Neural progenitor cell (in vitro differentiated cells): ENCODE results near the gene CAMLG. TPM values are rescaled to one million over a fixed set of nuclear protein-coding genes. Genes with fewer than 3 reads are reported as not detected.

Experiments
- DNase-seq: peaks from one replicate; pipeline ENCODE4 v3.0.0-alpha.2; 2016; ENCODE audit warnings: low spot score
- H2AFZ ChIP-seq: fragments of 200-600 bp; sonication (generic); replicated peaks from 2 replicates; pipeline ENCODE4 v1.6.1; 2016; ENCODE audit warnings: antibody characterized with exemption
- H3F3A ChIP-seq: fragments of 200-600 bp; sonication (generic); 2 replicates; pipeline ENCODE4 v1.6.1; 2016; ENCODE audit warnings: antibody characterized with exemption, low read depth
- H3K27ac ChIP-seq: fragments of 200-600 bp; sonication (generic); 2 replicates; pipeline ENCODE4 v1.5.1; 2016; ENCODE audit warnings: mild to moderate bottlenecking
- H3K27me3 ChIP-seq: fragments of 200-600 bp; sonication (generic); 2 replicates; pipeline ENCODE4 v1.6.1; 2016; ENCODE audit warnings: mild to moderate bottlenecking, moderate library complexity
- H3K36me3 ChIP-seq: fragments of 200-600 bp; sonication (generic); 2 replicates; pipeline ENCODE4 v1.5.1; 2016
- H3K4me1 ChIP-seq: fragments of 200-600 bp; sonication (generic); 2 replicates; pipeline ENCODE4 v1.6.1; 2016; ENCODE audit warnings: mixed run types
- H3K4me2 ChIP-seq: fragments of 200-600 bp; sonication (generic); 2 replicates; pipeline ENCODE4 v1.6.1; 2016
- H3K4me3 ChIP-seq: fragments of 200-600 bp; sonication (generic); 2 replicates; pipeline ENCODE4 v1.5.1; 2016
- H3K79me2 ChIP-seq: fragments of 200-600 bp; sonication (generic); 2 replicates; pipeline ENCODE4 v1.6.1; 2016; ENCODE audit warnings: low read depth
- H3K9ac ChIP-seq: fragments of 200-600 bp; sonication (generic); 2 replicates; pipeline ENCODE4 v1.6.1; 2016
- H3K9me3 ChIP-seq: fragments of 200-600 bp; sonication (generic); 2 replicates; pipeline ENCODE4 v1.5.1; 2016; ENCODE audit warnings: low read depth
- H4K20me1 ChIP-seq: fragments of 200-600 bp; sonication (generic); 2 replicates; pipeline ENCODE4 v1.6.1; 2016; ENCODE audit warnings: low read depth
- H3K27ac Mint-ChIP-seq: 3 replicates; pipeline ENCODE4 v1.8.0; 2021; ENCODE audit warnings: mixed read lengths
- H3K27me3 Mint-ChIP-seq: 2 replicates; pipeline ENCODE4 v1.8.0; 2022; ENCODE audit warnings: low read depth, mild to moderate bottlenecking, inconsistent platforms, moderate library complexity, mixed read lengths; ENCODE audit not compliant: insufficient read depth
- H3K36me3 Mint-ChIP-seq: 3 replicates; pipeline ENCODE4 v1.8.0; 2021; ENCODE audit warnings: mixed read lengths
- H3K4me1 Mint-ChIP-seq: 3 replicates; pipeline ENCODE4 v1.8.0; 2021; ENCODE audit warnings: mixed read lengths
- H3K4me3 Mint-ChIP-seq: 3 replicates; pipeline ENCODE4 v1.8.0; 2021; ENCODE audit warnings: mild to moderate bottlenecking, moderate library complexity, mixed read lengths
- H3K9me3 Mint-ChIP-seq: 3 replicates; pipeline ENCODE4 v1.8.0; 2020; ENCODE audit warnings: mixed read lengths
- CTCF ChIP-seq: fragments of 200-600 bp; sonication (generic); IDR thresholded peaks from 2 replicates; pipeline ENCODE4 v1.5.1; 2017; ENCODE audit warnings: antibody characterized with exemption, mild to moderate bottlenecking
- EZH2 ChIP-seq: fragments of 200-600 bp; sonication (generic); IDR thresholded peaks from 2 replicates; pipeline ENCODE4 v1.6.1; 2017; ENCODE audit warnings: antibody characterized with exemption, mild to moderate bottlenecking, moderate library complexity
- EZH2phosphoT487 ChIP-seq: fragments of 200-600 bp; sonication (generic); IDR thresholded peaks from 2 replicates; pipeline ENCODE4 v1.6.1; 2017; ENCODE audit warnings: antibody characterized with exemption
- total RNA-seq: library from RNA; depleted of rRNA; stranded (reverse); fragments of >200 nt; gene quantifications from 2 replicates; pipeline ENCODE4 v1.2.3, GENCODE V29; 2015; ENCODE audit warnings: low replicate concordance

Gene CAMLG
- total RNA-seq, 1 donor from 2014 or later = 44.5 TPM

GRCh38 chr5:134732819-134733218 lies 5.5 kb upstream of the CAMLG start:
- Histone ChIP-seq H3K4me3 (no peak overlapping the region), H2AFZ (no peak overlapping the region), H3K36me3 (no peaks in the 10 kb centered on the region), H3K4me2 (no peak overlapping the region), H3K27me3 (no peaks in the 10 kb centered on the region), H3K27ac (no peak overlapping the region), H3K9me3 (no peaks in the 10 kb centered on the region), H3K9ac (no peak overlapping the region), H3F3A (peaks cover 8% of the 10 kb centered on the region), H3K79me2 (no peaks in the 10 kb centered on the region), H4K20me1 (no peaks in the 10 kb centered on the region), H3K4me1 (no peaks in the 10 kb centered on the region)
- no peak for DNase-seq
- Mint-ChIP-seq H3K4me1 (no peaks in the 10 kb centered on the region), H3K4me3 (no peak overlapping the region), H3K27ac (no peak overlapping the region), H3K9me3 (no peaks in the 10 kb centered on the region), H3K36me3 (no peaks in the 10 kb centered on the region), H3K27me3 (no peaks in the 10 kb centered on the region)
- TF ChIP-seq CTCF (no peak), EZH2phosphoT487 (no peak), EZH2 (no peak)

GRCh38 chr5:134735243-134735642 lies 3.1 kb upstream of the CAMLG start:
- Histone ChIP-seq H2AFZ (no peak overlapping the region), H3K36me3 (no peaks in the 10 kb centered on the region), H3K4me1 (peaks cover 7% of the 10 kb centered on the region), H3K9ac (no peak overlapping the region), H3K27ac (no peak overlapping the region), H3K4me2 (no peak overlapping the region), H3K9me3 (no peaks in the 10 kb centered on the region), H3K27me3 (no peaks in the 10 kb centered on the region), H3K4me3 (no peak overlapping the region), H3F3A (peaks cover 20% of the 10 kb centered on the region), H4K20me1 (peaks cover 17% of the 10 kb centered on the region), H3K79me2 (peaks cover 16% of the 10 kb centered on the region)
- Mint-ChIP-seq H3K9me3 (no peaks in the 10 kb centered on the region), H3K27ac (no peak overlapping the region), H3K36me3 (no peaks in the 10 kb centered on the region), H3K27me3 (no peaks in the 10 kb centered on the region), H3K4me3 (no peak overlapping the region), H3K4me1 (peaks cover 14% of the 10 kb centered on the region)
- no peak for TF ChIP-seq EZH2phosphoT487
- TF ChIP-seq EZH2 = no peak
- TF ChIP-seq CTCF = no peak
- DNase-seq = no peak

GRCh38 chr5:134736173-134736812 lies 2.1 kb upstream of the CAMLG start:
- no peak overlapping the region for H3K4me3 ChIP-seq
- Mint-ChIP-seq H3K9me3 (no peaks in the 10 kb centered on the region), H3K36me3 (no peaks in the 10 kb centered on the region), H3K27me3 (no peaks in the 10 kb centered on the region), H3K27ac (no peak overlapping the region), H3K4me3 (no peak overlapping the region), H3K4me1 (peaks cover 18% of the 10 kb centered on the region)
- no peak overlapping the region for H3K27ac ChIP-seq
- H3K36me3 ChIP-seq = no peaks in the 10 kb centered on the region
- no peak for DNase-seq
- no peaks in the 10 kb centered on the region for H3K9me3 ChIP-seq
- no peak overlapping the region for H3K9ac ChIP-seq
- peaks cover 7% of the 10 kb centered on the region for H3K4me1 ChIP-seq
- peaks cover 27% of the 10 kb centered on the region for H3K79me2 ChIP-seq
- no peak overlapping the region for H2AFZ ChIP-seq
- H3F3A ChIP-seq = peaks cover 20% of the 10 kb centered on the region
- H3K27me3 ChIP-seq = no peaks in the 10 kb centered on the region
- no peak overlapping the region for H3K4me2 ChIP-seq
- TF ChIP-seq EZH2 (no peak), CTCF (no peak), EZH2phosphoT487 (no peak)
- peaks cover 22% of the 10 kb centered on the region for H4K20me1 ChIP-seq
